ENCODE measurements around the gene CYP1A1.
A peak's percentile ranks its signal among the peaks of the same experiment; 100 is the strongest.

CYP1A1 gene

GRCh38 chr15:74696808-74697207, 28.5 kb downstream of the CYP1A1 start:
- TF ChIP-seq CTCF (IDR thresholded peaks at IDR 0.05; ENCODE audit: low read depth, low read length) = no peak
- in situ Hi-C loops (cut with HindIII; ENCODE audit: low sequenced_read_pairs) = no loop called here
- DNase-seq (ENCODE audit: low read depth, low spot score) = no peak
- no peak overlapping the region for H3K4me3 ChIP-seq (ENCODE audit: low read depth, low read length)

- in situ Hi-C loops (cut with HindIII; ENCODE audit: low sequenced_read_pairs) = no loop called here
- H3K4me3 ChIP-seq (ENCODE audit: low read depth, low read length) = peak overlapping the region; percentile 98
- DNase-seq (ENCODE audit: low read depth, low spot score) = no peak
- no peak for TF ChIP-seq CTCF (IDR thresholded peaks at IDR 0.05; ENCODE audit: low read depth, low read length)
Measured at GRCh38 chr15:74696398-74696729, 29.0 kb downstream of the CYP1A1 start.

GRCh38 chr15:74695597-74696397, 29.5 kb downstream of the CYP1A1 start, which contains the start of gene EDC3:
Gene EDC3 (minus strand): TSS chr15:74696024. CDS start chr15:74675124, 20,900 bp downstream.
- in situ Hi-C loops (cut with HindIII; ENCODE audit: low sequenced_read_pairs) = no loop called here
- H3K4me3 ChIP-seq (ENCODE audit: low read depth, low read length) = peak within 1 kb of the TSS; percentile 98
- DNase-seq (ENCODE audit: low read depth, low spot score) = peak; percentile 79
- no peak for TF ChIP-seq CTCF (IDR thresholded peaks at IDR 0.05; ENCODE audit: low read depth, low read length)

GRCh38 chr15:74692327-74692726, 33.0 kb downstream of the CYP1A1 start:
- TF ChIP-seq CTCF (IDR thresholded peaks at IDR 0.05; ENCODE audit: low read depth, low read length) = no peak
- in situ Hi-C loops (cut with HindIII; ENCODE audit: low sequenced_read_pairs) = no loop called here
- no peak overlapping the region for H3K4me3 ChIP-seq (ENCODE audit: low read depth, low read length)
- no peak for DNase-seq (ENCODE audit: low read depth, low spot score)

GRCh38 chr15:74683758-74684157, 41.6 kb downstream of the CYP1A1 start:
- no peak for TF ChIP-seq CTCF (IDR thresholded peaks at IDR 0.05; ENCODE audit: low read depth, low read length)
- in situ Hi-C loops (cut with HindIII; ENCODE audit: low sequenced_read_pairs) = no loop called here
- no peak overlapping the region for H3K4me3 ChIP-seq (ENCODE audit: low read depth, low read length)
- DNase-seq (ENCODE audit: low read depth, low spot score) = no peak

- TF ChIP-seq CTCF (IDR thresholded peaks at IDR 0.05; ENCODE audit: low read depth, low read length) = no peak
- H3K4me3 ChIP-seq (ENCODE audit: low read depth, low read length) = no peak overlapping the region
- no peak for DNase-seq (ENCODE audit: low read depth, low spot score)
- in situ Hi-C loops (cut with HindIII; ENCODE audit: low sequenced_read_pairs) = no loop called here
Measured at GRCh38 chr15:74682954-74683353, 42.4 kb downstream of the CYP1A1 start.

All from astrocyte of the spinal cord (primary cell).